ENCODE data around the gene BANF1. TPM values are rescaled to one million over a fixed set of nuclear protein-coding genes. Genes with fewer than 3 reads are reported as not detected.

Gene BANF1
- total RNA-seq, 6 experiments from 2014 or later: 30.2 to 96.9 (median 72.0) TPM

DNA sequence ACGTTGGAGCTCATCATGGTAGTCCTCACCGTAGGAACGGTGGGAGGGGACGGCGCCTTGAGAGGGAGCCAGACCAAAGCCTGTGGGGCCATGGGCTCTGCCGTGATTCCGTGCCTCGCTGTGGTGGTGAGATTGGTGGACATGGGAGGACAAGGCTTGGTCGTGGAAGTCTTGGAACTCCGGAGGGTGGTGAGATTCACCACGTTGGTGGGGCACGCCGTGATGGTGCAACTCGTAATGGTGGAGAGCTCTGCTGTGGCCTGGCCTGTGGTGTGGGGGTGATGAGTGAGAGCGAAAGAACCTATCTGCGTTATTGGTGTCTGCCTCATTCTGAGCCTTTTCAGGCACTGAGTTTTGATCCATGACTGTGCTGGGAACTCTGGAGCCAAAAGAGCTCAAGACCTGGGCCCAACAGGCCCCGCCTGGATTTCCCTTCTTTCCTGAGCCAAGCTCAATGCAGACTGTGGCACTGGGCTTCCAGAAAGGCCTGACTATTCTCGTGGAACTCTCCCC lies 23.8 kb downstream of the BANF1 start, which contains the start of gene CATSPER1:
CATSPER1 (minus strand) TSS at position 463 of the 513 bp plus-strand sequence; CDS start at position 363, 100 bp downstream.
- no peaks in the 10 kb centered on the region for H3K36me3 ChIP-seq
- DNase-seq: no peak
- no peak for ATAC-seq

GRCh38 chr11:66032957-66033735 lies 30.8 kb downstream of the BANF1 start:
- no peak for DNase-seq
- H3K36me3 ChIP-seq: no peaks in the 10 kb centered on the region
- H3K4me3 ChIP-seq: no peak overlapping the region
- no peak overlapping the region for H3K27ac ChIP-seq
- WGBS (ENCODE audit: insufficient coverage, low coverage, low lambda C conversion rate, missing lambda C conversion rate): 57% methylated on average over 8 of the region's 8 CpGs
- H3K9me3 ChIP-seq: no peaks in the 10 kb centered on the region
- no peaks in the 10 kb centered on the region for H3K27me3 ChIP-seq
- H3K4me1 ChIP-seq: no peaks in the 10 kb centered on the region
- no peak for TF ChIP-seq POLR2A (IDR thresholded peaks at IDR 0.05)
- TF ChIP-seq, protein P1, sequence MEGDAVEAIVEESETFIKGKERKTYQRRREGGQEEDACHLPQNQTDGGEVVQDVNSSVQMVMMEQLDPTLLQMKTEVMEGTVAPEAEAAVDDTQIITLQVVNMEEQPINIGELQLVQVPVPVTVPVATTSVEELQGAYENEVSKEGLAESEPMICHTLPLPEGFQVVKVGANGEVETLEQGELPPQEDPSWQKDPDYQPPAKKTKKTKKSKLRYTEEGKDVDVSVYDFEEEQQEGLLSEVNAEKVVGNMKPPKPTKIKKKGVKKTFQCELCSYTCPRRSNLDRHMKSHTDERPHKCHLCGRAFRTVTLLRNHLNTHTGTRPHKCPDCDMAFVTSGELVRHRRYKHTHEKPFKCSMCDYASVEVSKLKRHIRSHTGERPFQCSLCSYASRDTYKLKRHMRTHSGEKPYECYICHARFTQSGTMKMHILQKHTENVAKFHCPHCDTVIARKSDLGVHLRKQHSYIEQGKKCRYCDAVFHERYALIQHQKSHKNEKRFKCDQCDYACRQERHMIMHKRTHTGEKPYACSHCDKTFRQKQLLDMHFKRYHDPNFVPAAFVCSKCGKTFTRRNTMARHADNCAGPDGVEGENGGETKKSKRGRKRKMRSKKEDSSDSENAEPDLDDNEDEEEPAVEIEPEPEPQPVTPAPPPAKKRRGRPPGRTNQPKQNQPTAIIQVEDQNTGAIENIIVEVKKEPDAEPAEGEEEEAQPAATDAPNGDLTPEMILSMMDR (IDR thresholded peaks at IDR 0.05): no peak
- ATAC-seq: peak in 2 of 4 donors; percentile 62 to 63
- intact Hi-C loops (cut with DNase I): no loop called here

More for the DNA sequence above, 23.8 kb downstream of the BANF1 start, which contains the start of gene CATSPER1:
- intact Hi-C loops (cut with DNase I): no loop called here
- no peaks in the 10 kb centered on the region for H3K4me1 ChIP-seq
- no peak for TF ChIP-seq POLR2A (IDR thresholded peaks at IDR 0.05)
- TF ChIP-seq, protein P1 (IDR thresholded peaks at IDR 0.05): no peak
- H3K4me3 ChIP-seq: no peak within 1 kb of the TSS
- H3K27me3 ChIP-seq: no peaks in the 10 kb centered on the region
- no peaks in the 10 kb centered on the region for H3K9me3 ChIP-seq
- 82% methylated on average over 8 of the region's 18 CpGs for WGBS (ENCODE audit: insufficient coverage, low coverage, low lambda C conversion rate, missing lambda C conversion rate)
- no peak within 1 kb of the TSS for H3K27ac ChIP-seq

GRCh38 chr11:66035653-66036333 lies 33.5 kb downstream of the BANF1 start:
- no peak for DNase-seq
- WGBS (ENCODE audit: insufficient coverage, low coverage, low lambda C conversion rate, missing lambda C conversion rate): 40% methylated on average over 1 of the region's 9 CpGs
- Histone ChIP-seq H3K27me3 (no peaks in the 10 kb centered on the region), H3K36me3 (no peaks in the 10 kb centered on the region), H3K4me1 (no peaks in the 10 kb centered on the region), H3K4me3 (no peak overlapping the region), H3K27ac (no peak overlapping the region), H3K9me3 (no peaks in the 10 kb centered on the region)
- intact Hi-C loops (cut with DNase I): no loop called here
- no peak for TF ChIP-seq POLR2A (IDR thresholded peaks at IDR 0.05)
- TF ChIP-seq, protein P1 (IDR thresholded peaks at IDR 0.05): no peak
- ATAC-seq: no peak

- H3K4me1 ChIP-seq: no peaks in the 10 kb centered on the region
- TF ChIP-seq POLR2A (IDR thresholded peaks at IDR 0.05): no peak
- TF ChIP-seq, protein P1 (IDR thresholded peaks at IDR 0.05): no peak
- 74% methylated on average over 5 of the region's 5 CpGs for WGBS (ENCODE audit: insufficient coverage, low coverage, low lambda C conversion rate, missing lambda C conversion rate)
- DNase-seq (no peak), ATAC-seq (no peak)
- intact Hi-C loops (cut with DNase I): no loop called here
- no peaks in the 10 kb centered on the region for H3K27me3 ChIP-seq
- no peaks in the 10 kb centered on the region for H3K9me3 ChIP-seq
- no peak overlapping the region for H3K27ac ChIP-seq
- no peaks in the 10 kb centered on the region for H3K36me3 ChIP-seq
- H3K4me3 ChIP-seq: no peak overlapping the region
Observed at GRCh38 chr11:66036334-66036710, 34.0 kb downstream of the BANF1 start.

Measured in right lobe of liver (tissue), 6 donors.